ENCODE data around the gene GRK2.

Gene GRK2

GRCh38 chr11:67284811-67285540 is 18.7 kb downstream of the GRK2 start:
- DNase-seq: no peak

- no peak for DNase-seq
Observed at GRCh38 chr11:67285541-67286498, 19.5 kb downstream of the GRK2 start.

- no peak for DNase-seq
Observed at GRCh38 chr11:67286621-67287333, 20.5 kb downstream of the GRK2 start.

- DNase-seq: no peak
Observed at GRCh38 chr11:67287355-67288197, 21.3 kb downstream of the GRK2 start.

- DNase-seq: no peak
Observed at GRCh38 chr11:67288198-67288451, 21.9 kb downstream of the GRK2 start.

- peak; percentile 60 to 89 (median 72) for DNase-seq
Observed at GRCh38 chr11:67288452-67289225, 22.4 kb downstream of the GRK2 start.

- DNase-seq: no peak
Observed at GRCh38 chr11:67289226-67289650, 23.0 kb downstream of the GRK2 start, which contains the start of gene ANKRD13D. Gene ANKRD13D (plus strand): TSS chr11:67289303. CDS start chr11:67289461, 158 bp downstream.

- no peak for DNase-seq
Observed at GRCh38 chr11:67289651-67290479, 23.6 kb downstream of the GRK2 start.

- no peak for DNase-seq
Observed at GRCh38 chr11:67290801-67291200, 24.5 kb downstream of the GRK2 start.

- DNase-seq: no peak
Observed at GRCh38 chr11:67291481-67292381, 25.5 kb downstream of the GRK2 start.

- DNase-seq: no peak
Observed at GRCh38 chr11:67292671-67293070, 26.4 kb downstream of the GRK2 start.

- no peak for DNase-seq
Observed at GRCh38 chr11:67293090-67293489, 26.8 kb downstream of the GRK2 start.

GRCh38 chr11:67295846-67296245 is 29.6 kb downstream of the GRK2 start:
- no peak for DNase-seq

- no peak for DNase-seq
Observed at GRCh38 chr11:67298786-67299185, 32.5 kb downstream of the GRK2 start.

- DNase-seq: no peak
Observed at GRCh38 chr11:67299471-67300191, 33.4 kb downstream of the GRK2 start.

GRCh38 chr11:67300256-67300755 is 34.0 kb downstream of the GRK2 start:
- no peak for DNase-seq

- no peak for DNase-seq
Observed at GRCh38 chr11:67300756-67301312, 34.6 kb downstream of the GRK2 start.

GRCh38 chr11:67301313-67301921 is 35.1 kb downstream of the GRK2 start:
- DNase-seq: no peak

All from activated naive CD4-positive, alpha-beta T cell (primary cell).